GM15510 (cell line): ENCODE results near the gene ARPP21.

Experiments used
- POLR2A ChIP-seq: IDR thresholded peaks from 3 replicates; pipeline ENCODE4 v1.6.1; 2011; ENCODE audit warnings: borderline replicate concordance; ENCODE audit not compliant: insufficient read length; ENCODE audit errors: extremely low read depth

Gene ARPP21

GRCh38 chr3:35789042-35789831 lies 149.9 kb downstream of the ARPP21 start:
- no peak for TF ChIP-seq POLR2A

DNA sequence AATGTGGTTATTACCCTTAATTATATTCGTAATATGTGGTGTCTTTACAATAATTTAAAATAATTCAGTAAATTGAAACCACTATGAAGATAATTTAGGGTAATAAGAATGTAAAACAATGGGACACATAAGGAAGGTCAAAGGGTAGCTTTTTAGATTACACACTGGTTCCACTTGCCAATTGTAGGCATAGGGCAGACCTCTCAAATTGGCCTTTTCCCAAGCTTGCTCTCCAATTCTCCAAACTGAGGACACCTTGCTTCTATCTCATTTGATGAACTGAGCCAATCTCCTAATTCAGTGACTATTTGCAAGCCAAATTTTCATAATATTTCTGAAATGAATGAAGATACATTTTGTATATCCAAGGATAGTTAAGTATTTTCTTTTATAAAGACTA lies 151.4 kb downstream of the ARPP21 start:
- no peak for TF ChIP-seq POLR2A

GRCh38 chr3:35793667-35794066 lies 154.3 kb downstream of the ARPP21 start:
- TF ChIP-seq POLR2A, result no peak

- TF ChIP-seq POLR2A, result no peak
Observed at GRCh38 chr3:35800960-35801459, 161.7 kb downstream of the ARPP21 start.

GRCh38 chr3:35814531-35814930 lies 175.2 kb downstream of the ARPP21 start:
- no peak for TF ChIP-seq POLR2A

- TF ChIP-seq POLR2A, result no peak
Observed at GRCh38 chr3:35817216-35817615, 177.9 kb downstream of the ARPP21 start.

DNA sequence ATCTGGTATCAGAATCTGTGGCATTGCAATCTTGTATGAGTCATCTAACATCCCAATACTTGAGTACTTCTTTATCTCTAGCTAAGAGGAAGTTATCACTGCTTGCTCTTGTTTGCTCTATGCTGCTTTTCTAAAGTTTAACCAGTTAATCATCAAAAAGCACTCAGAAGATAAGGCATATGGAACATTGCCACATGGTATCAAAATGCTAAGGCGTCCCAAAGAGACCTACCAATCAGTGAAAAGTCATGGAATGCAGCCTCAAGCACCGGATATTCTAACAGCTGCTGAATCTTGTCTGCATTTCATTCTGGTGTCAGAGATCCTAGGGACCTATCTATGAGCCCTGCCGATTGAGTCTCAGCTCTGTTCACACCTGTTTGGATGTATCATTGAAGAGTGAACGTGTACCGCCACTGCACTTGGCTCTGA lies 192.8 kb downstream of the ARPP21 start:
- TF ChIP-seq POLR2A, result no peak
